ENCODE data around the gene ELP1. TPM values are rescaled to one million over a fixed set of nuclear protein-coding genes. Genes with fewer than 3 reads are reported as not detected.

The ELP1 gene
- total and polyA plus RNA-seq, 2 experiments from 2014 or later, result 34.8 to 68.6 TPM

- TF ChIP-seq EZH2 (IDR thresholded peaks at IDR 0.05; ENCODE audit: borderline replicate concordance) (no peak), CTCF (IDR thresholded peaks at IDR 0.05; ENCODE audit: poor library complexity) (no peak), EZH2phosphoT487 (IDR thresholded peaks at IDR 0.05; ENCODE audit: low read depth, severe bottlenecking, unreplicated experiment) (no peak)
- Histone ChIP-seq H3K9me3 (ENCODE audit: low read depth) (no peaks in the 10 kb centered on the region), H3K36me3 (replicated peaks; ENCODE audit: insufficient read depth, low read depth) (no peaks in the 10 kb centered on the region), H2AFZ (no peak overlapping the region), H3K27ac (no peak overlapping the region), H3K27me3 (no peaks in the 10 kb centered on the region), H3K4me3 (no peak overlapping the region), H3K79me2 (no peaks in the 10 kb centered on the region), H3K9me2 (replicated peaks; ENCODE audit: insufficient read depth) (no peaks in the 10 kb centered on the region), H4K20me1 (ENCODE audit: insufficient read depth, poor library complexity, severe bottlenecking) (no peaks in the 10 kb centered on the region), H3K4me2 (no peak overlapping the region), H3K4me1 (ENCODE audit: insufficient read depth) (no peaks in the 10 kb centered on the region)
- DNase-seq (ENCODE audit: low spot score), result no peak
These were observed 22.7 kb upstream of the ELP1 start for GRCh38 chr9:108956631-108957026.

- 72% methylated on average over 4 of the region's 4 CpGs for WGBS (ENCODE audit: low lambda C conversion rate, missing lambda C conversion rate)
- Histone ChIP-seq H3K4me2 (no peak overlapping the region), H2AFZ (no peak overlapping the region)
These were observed 22.2 kb upstream of the ELP1 start for GRCh38 chr9:108956022-108956630.

GRCh38 chr9:108953983-108954574 lies 20.2 kb upstream of the ELP1 start:
- no peaks in the 10 kb centered on the region for H3K27me3 ChIP-seq
- 10% methylated on average over 3 of the region's 3 CpGs for WGBS (ENCODE audit: low lambda C conversion rate, missing lambda C conversion rate)
- H3K4me1 ChIP-seq (ENCODE audit: insufficient read depth), result no peaks in the 10 kb centered on the region
- DNase-seq (ENCODE audit: low spot score), result peak; percentile 55
- H3K9me2 ChIP-seq (replicated peaks; ENCODE audit: insufficient read depth), result no peaks in the 10 kb centered on the region
- TF ChIP-seq CTCF (IDR thresholded peaks at IDR 0.05; ENCODE audit: poor library complexity) (peak; percentile 79), EZH2 (IDR thresholded peaks at IDR 0.05; ENCODE audit: borderline replicate concordance) (no peak), EZH2phosphoT487 (IDR thresholded peaks at IDR 0.05; ENCODE audit: low read depth, severe bottlenecking, unreplicated experiment) (no peak)
- H3K4me2 ChIP-seq, result no peak overlapping the region
- no peak overlapping the region for H3K27ac ChIP-seq
- no peak overlapping the region for H2AFZ ChIP-seq
- H3K9me3 ChIP-seq (ENCODE audit: low read depth), result no peaks in the 10 kb centered on the region
- no peak overlapping the region for H3K4me3 ChIP-seq
- no peaks in the 10 kb centered on the region for H3K79me2 ChIP-seq
- no peaks in the 10 kb centered on the region for H4K20me1 ChIP-seq (ENCODE audit: insufficient read depth, poor library complexity, severe bottlenecking)
- no peaks in the 10 kb centered on the region for H3K36me3 ChIP-seq (replicated peaks; ENCODE audit: insufficient read depth, low read depth)

More at GRCh38 chr9:108956022-108956630, 22.2 kb upstream of the ELP1 start:
- Histone ChIP-seq H3K9me3 (ENCODE audit: low read depth) (no peaks in the 10 kb centered on the region), H3K27me3 (no peaks in the 10 kb centered on the region), H3K36me3 (replicated peaks; ENCODE audit: insufficient read depth, low read depth) (no peaks in the 10 kb centered on the region), H3K4me3 (no peak overlapping the region), H3K79me2 (no peaks in the 10 kb centered on the region), H3K9me2 (replicated peaks; ENCODE audit: insufficient read depth) (no peaks in the 10 kb centered on the region), H3K4me1 (ENCODE audit: insufficient read depth) (no peaks in the 10 kb centered on the region), H3K27ac (no peak overlapping the region), H4K20me1 (ENCODE audit: insufficient read depth, poor library complexity, severe bottlenecking) (no peaks in the 10 kb centered on the region)
- DNase-seq (ENCODE audit: low spot score), result no peak
- TF ChIP-seq EZH2 (IDR thresholded peaks at IDR 0.05; ENCODE audit: borderline replicate concordance), result no peak
- TF ChIP-seq CTCF (IDR thresholded peaks at IDR 0.05; ENCODE audit: poor library complexity), result no peak
- no peak for TF ChIP-seq EZH2phosphoT487 (IDR thresholded peaks at IDR 0.05; ENCODE audit: low read depth, severe bottlenecking, unreplicated experiment)

Data from hepatocyte (in vitro differentiated cells).